ENCODE results near the gene TNNI2.

TNNI2 gene

GRCh38 chr11:1889941-1890855 is 51.4 kb downstream of the TNNI2 start:
- no peak for DNase-seq
